HepG2 (cell line): ENCODE measurements around the gene EMP2. TPM values are rescaled to one million over a fixed set of nuclear protein-coding genes. Genes with fewer than 3 reads are reported as not detected.

Experiments used
- ASH2L ChIP-seq: fragments of 300-600, 200-600 bp; sonication (generic); IDR thresholded peaks from 2 replicates; pipeline ENCODE4 v1.7.0; 2017; ENCODE audit warnings: low read depth, mild to moderate bottlenecking, moderate library complexity, mixed read lengths, low read length; ENCODE audit not compliant: insufficient read length
- CBX1 ChIP-seq: IDR thresholded peaks from one replicate; pipeline ENCODE4 v1.6.1; 2016; ENCODE audit warnings: antibody characterized with exemption, low read depth
- CCAR2 ChIP-seq: fragments of 200-400 bp; formaldehyde crosslinking; optimal IDR thresholded peaks from 2 replicates; pipeline ENCODE3; 2018; ENCODE audit warnings: low read depth, mild to moderate bottlenecking, low read length, moderate library complexity
- KLF16 ChIP-seq, 2 experiments: sonication (generic) in 1 of 2; formaldehyde crosslinking in 1 of 2; IDR thresholded peaks; 2 replicates each; pipeline versions ENCODE4 v1.6.1 to v1.8.0; 2016 to 2023; ENCODE audit warnings: missing genetic modification reagents in 2 of 2, missing compliant biosample characterization in 1 of 2
- MZF1 ChIP-seq: sonication (generic); formaldehyde crosslinking; IDR thresholded peaks from 2 replicates; pipeline ENCODE4 v1.8.1; 2023; ENCODE audit warnings: mild to moderate bottlenecking, missing genetic modification reagents, borderline replicate concordance
- NR2F6 ChIP-seq, 2 experiments: IDR thresholded peaks; 2 replicates each; pipeline ENCODE4 v1.6.1; 2016; ENCODE audit warnings: antibody characterized with exemption in 1 of 2, mild to moderate bottlenecking in 1 of 2
- REXO4 ChIP-seq: sonication (generic); formaldehyde crosslinking; IDR thresholded peaks from 2 replicates; pipeline ENCODE4 v1.8.0; 2022; ENCODE audit warnings: missing genetic modification reagents, mild to moderate bottlenecking, borderline replicate concordance
- SALL2 ChIP-seq: sonication (generic); formaldehyde crosslinking; IDR thresholded peaks from 2 replicates; pipeline ENCODE4 v1.8.1; 2023; ENCODE audit warnings: mild to moderate bottlenecking, missing genetic modification reagents, inconsistent platforms
- SATB2 ChIP-seq: sonication (generic); formaldehyde crosslinking; IDR thresholded peaks from 2 replicates; pipeline ENCODE4 v1.5.0; 2020; ENCODE audit warnings: missing genetic modification reagents
- SNRNP70 ChIP-seq: fragments of 200-400 bp; formaldehyde crosslinking; IDR thresholded peaks from 2 replicates; pipeline ENCODE4 v1.6.1; 2017; ENCODE audit warnings: mild to moderate bottlenecking, low read depth, low read length, moderate library complexity
- ZNF124 ChIP-seq: sonication (generic); formaldehyde crosslinking; IDR thresholded peaks from 2 replicates; pipeline ENCODE4 v1.4.0; 2020; ENCODE audit warnings: missing genetic modification reagents
- ZNF552 ChIP-seq: sonication (generic); formaldehyde crosslinking; IDR thresholded peaks from 2 replicates; pipeline ENCODE4 v1.9.0; 2022; ENCODE audit warnings: missing genetic modification reagents, mild to moderate bottlenecking, borderline replicate concordance
- ZNF703 ChIP-seq: sonication (generic); formaldehyde crosslinking; IDR thresholded peaks from 2 replicates; pipeline ENCODE4 v1.5.1; 2020; ENCODE audit warnings: missing genetic modification reagents, mild to moderate bottlenecking, moderate library complexity, borderline replicate concordance
- ZNF768 ChIP-seq: sonication (generic); formaldehyde crosslinking; IDR thresholded peaks from 2 replicates; pipeline ENCODE4 v1.4.0; 2020; ENCODE audit warnings: missing genetic modification reagents
- polyA plus RNA-seq, 8 experiments: library from polyadenylated mRNA; depleted of rRNA in 3 of 8; stranded (reverse) in 7 of 8; unstranded in 1 of 8; fragments of >200 nt; fragmentation: Illumina TruSeq in 4 of 8; extraction: Trizol in 4 of 8; gene quantifications; 2 replicates each; pipeline versions ENCODE4 v1.2.1 to v1.2.3, GENCODE V29; 2011 to 2016; ENCODE audit warnings: low read depth in 4 of 8, missing spikeins in 1 of 8, mixed read lengths in 1 of 8; ENCODE audit not compliant: insufficient read depth in 1 of 8
- total RNA-seq, 5 experiments: library from RNA; depleted of rRNA; stranded (reverse); fragments of >200 nt; fragmentation: Illumina TruSeq; extraction: Trizol; gene quantifications; 2 replicates each; pipeline ENCODE4 v1.2.3, GENCODE V29; 2016; ENCODE audit warnings: low read depth in 1 of 5
- TF ChIP-seq, protein P1 (sequence below): sonication (generic); formaldehyde crosslinking; IDR thresholded peaks from 2 replicates; pipeline ENCODE4 v1.4.0; 2020; ENCODE audit warnings: missing genetic modification reagents
- TF ChIP-seq, protein P2 (sequence below), 2 experiments: fragments of 450-650 bp in 1 of 2; sonication (generic) in 1 of 2; formaldehyde crosslinking in 1 of 2; IDR thresholded peaks; 2 replicates each; pipeline versions ENCODE4 v1.6.1 to v1.8.0; 2016 to 2022; ENCODE audit warnings: antibody characterized with exemption in 1 of 2, mild to moderate bottlenecking in 1 of 2, missing genetic modification reagents in 1 of 2

Gene EMP2
- total and polyA plus RNA-seq, 2 of the 13 experiments (the other 11 are each of a cell fraction or from before 2014, with no cell fraction given) = 24.6 to 91.2 TPM

GRCh38 chr16:10616756-10617640, 36.6 kb upstream of the EMP2 start (continued):
- TF ChIP-seq CBX1 (peak; percentile 17), MZF1 (CRISPR knock-in tag) (no peak), REXO4 (no peak), NR2F6 (IDR thresholded peaks at IDR 0.05) (no peak; the same call in none of the 2 replicates), NR2F6 (CRISPR knock-in tag; IDR thresholded peaks at IDR 0.05) (peak; percentile 87), ZNF552 (CRISPR knock-in tag) (no peak), ZNF703 (CRISPR knock-in tag) (no peak), SALL2 (CRISPR knock-in tag) (no peak), SATB2 (CRISPR knock-in tag) (no peak), SNRNP70 (no peak), ASH2L (no peak), CCAR2 (no peak), KLF16 (CRISPR knock-in tag; IDR thresholded peaks at IDR 0.05) (peak; percentile 47 to 68; a peak in 1 of 4 replicates), ZNF124 (CRISPR knock-in tag) (0 out of 2 replicates have a peak, but pooled peaks have one; percentile 64), ZNF768 (no peak; the same call in 1 of the 2 replicates)
- TF ChIP-seq, protein P1, sequence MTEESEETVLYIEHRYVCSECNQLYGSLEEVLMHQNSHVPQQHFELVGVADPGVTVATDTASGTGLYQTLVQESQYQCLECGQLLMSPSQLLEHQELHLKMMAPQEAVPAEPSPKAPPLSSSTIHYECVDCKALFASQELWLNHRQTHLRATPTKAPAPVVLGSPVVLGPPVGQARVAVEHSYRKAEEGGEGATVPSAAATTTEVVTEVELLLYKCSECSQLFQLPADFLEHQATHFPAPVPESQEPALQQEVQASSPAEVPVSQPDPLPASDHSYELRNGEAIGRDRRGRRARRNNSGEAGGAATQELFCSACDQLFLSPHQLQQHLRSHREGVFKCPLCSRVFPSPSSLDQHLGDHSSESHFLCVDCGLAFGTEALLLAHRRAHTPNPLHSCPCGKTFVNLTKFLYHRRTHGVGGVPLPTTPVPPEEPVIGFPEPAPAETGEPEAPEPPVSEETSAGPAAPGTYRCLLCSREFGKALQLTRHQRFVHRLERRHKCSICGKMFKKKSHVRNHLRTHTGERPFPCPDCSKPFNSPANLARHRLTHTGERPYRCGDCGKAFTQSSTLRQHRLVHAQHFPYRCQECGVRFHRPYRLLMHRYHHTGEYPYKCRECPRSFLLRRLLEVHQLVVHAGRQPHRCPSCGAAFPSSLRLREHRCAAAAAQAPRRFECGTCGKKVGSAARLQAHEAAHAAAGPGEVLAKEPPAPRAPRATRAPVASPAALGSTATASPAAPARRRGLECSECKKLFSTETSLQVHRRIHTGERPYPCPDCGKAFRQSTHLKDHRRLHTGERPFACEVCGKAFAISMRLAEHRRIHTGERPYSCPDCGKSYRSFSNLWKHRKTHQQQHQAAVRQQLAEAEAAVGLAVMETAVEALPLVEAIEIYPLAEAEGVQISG (CRISPR knock-in tag) = peak; percentile 49; the same call in 1 of the 2 replicates
- TF ChIP-seq, protein P2, sequence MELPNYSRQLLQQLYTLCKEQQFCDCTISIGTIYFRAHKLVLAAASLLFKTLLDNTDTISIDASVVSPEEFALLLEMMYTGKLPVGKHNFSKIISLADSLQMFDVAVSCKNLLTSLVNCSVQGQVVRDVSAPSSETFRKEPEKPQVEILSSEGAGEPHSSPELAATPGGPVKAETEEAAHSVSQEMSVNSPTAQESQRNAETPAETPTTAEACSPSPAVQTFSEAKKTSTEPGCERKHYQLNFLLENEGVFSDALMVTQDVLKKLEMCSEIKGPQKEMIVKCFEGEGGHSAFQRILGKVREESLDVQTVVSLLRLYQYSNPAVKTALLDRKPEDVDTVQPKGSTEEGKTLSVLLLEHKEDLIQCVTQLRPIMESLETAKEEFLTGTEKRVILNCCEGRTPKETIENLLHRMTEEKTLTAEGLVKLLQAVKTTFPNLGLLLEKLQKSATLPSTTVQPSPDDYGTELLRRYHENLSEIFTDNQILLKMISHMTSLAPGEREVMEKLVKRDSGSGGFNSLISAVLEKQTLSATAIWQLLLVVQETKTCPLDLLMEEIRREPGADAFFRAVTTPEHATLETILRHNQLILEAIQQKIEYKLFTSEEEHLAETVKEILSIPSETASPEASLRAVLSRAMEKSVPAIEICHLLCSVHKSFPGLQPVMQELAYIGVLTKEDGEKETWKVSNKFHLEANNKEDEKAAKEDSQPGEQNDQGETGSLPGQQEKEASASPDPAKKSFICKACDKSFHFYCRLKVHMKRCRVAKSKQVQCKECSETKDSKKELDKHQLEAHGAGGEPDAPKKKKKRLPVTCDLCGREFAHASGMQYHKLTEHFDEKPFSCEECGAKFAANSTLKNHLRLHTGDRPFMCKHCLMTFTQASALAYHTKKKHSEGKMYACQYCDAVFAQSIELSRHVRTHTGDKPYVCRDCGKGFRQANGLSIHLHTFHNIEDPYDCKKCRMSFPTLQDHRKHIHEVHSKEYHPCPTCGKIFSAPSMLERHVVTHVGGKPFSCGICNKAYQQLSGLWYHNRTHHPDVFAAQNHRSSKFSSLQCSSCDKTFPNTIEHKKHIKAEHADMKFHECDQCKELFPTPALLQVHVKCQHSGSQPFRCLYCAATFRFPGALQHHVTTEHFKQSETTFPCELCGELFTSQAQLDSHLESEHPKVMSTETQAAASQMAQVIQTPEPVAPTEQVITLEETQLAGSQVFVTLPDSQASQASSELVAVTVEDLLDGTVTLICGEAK (IDR thresholded peaks at IDR 0.05) = no peak
- TF ChIP-seq, protein P2 (CRISPR knock-in tag; IDR thresholded peaks at IDR 0.05) = peak; percentile 50; the same call in 1 of the 2 replicates
